SK-N-DZ (cell line): ENCODE measurements around the gene SOWAHC.

Experiments used
- DNase-seq: peaks from one replicate; pipeline ENCODE4 v3.0.0-alpha.2; 2015; ENCODE audit warnings: low spot score

SOWAHC gene

DNA sequence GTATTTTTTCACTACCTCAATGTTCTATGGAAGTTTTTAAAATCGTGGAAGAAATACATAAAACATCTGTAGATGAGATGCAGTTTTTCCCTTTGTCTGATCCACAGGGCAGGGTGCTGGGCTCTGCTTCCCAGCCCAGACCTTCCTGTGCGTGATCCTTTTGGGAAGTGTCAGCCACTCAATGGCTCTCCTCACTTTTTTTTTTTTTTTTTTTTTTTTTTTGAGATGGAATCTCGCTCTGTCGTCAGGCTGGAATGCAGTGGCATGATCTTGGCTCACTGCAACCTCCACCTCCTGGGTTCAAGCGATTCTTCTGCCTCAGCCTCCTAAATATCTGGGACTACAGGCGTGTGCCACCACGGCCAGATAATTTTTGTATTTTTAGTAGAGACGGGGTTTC lies 32.8 kb downstream of the SOWAHC start:
- no peak for DNase-seq

GRCh38 chr2:109647636-109648035 lies 33.5 kb downstream of the SOWAHC start:
- no peak for DNase-seq

- DNase-seq, result no peak
Measured at GRCh38 chr2:109648041-109648527, 33.9 kb downstream of the SOWAHC start.

DNA sequence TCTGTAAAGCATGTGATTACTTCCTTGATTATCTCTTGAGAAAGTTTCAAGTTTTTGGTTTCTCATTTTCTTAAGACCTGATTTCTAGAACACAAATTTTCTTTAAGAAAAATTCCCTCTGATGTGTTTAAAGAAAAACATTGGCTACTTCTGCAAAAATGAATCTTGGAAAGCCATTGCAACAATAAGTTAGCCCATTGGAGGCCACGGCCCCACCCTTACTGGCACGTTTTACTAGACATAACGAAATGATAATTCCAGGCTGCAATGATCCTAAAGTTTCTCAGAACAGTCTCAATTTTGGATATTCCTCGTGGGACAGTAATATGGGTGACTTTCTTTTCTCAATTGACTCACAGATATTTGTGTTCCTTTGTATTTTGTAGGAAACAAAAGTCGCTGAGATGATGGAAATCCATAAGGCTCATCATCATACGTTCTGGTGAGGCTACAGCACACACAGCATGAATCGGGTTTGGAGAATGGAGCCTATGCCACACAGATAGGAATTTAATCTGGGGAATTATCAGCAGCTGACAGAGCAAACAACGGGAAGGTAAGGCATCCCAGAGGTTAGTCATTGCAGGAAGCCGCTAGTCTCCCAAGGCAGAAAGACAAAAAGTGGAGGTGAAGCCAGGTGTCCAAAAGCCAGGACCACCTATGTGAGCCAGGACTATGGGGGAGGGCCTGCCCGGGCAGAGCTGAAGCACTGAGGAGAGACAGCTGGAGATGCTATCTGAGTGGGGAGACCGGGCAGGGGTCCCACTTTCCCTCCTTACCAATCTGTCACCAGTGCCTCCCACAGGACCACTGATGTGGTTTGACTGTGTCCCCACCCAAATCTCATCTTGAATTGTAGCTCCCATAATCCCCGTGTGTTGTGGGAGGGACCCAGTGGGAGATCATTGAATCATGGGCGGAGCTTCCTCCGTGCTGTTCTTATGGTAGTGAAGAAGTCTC lies 35.9 kb downstream of the SOWAHC start:
- no peak for DNase-seq

DNA sequence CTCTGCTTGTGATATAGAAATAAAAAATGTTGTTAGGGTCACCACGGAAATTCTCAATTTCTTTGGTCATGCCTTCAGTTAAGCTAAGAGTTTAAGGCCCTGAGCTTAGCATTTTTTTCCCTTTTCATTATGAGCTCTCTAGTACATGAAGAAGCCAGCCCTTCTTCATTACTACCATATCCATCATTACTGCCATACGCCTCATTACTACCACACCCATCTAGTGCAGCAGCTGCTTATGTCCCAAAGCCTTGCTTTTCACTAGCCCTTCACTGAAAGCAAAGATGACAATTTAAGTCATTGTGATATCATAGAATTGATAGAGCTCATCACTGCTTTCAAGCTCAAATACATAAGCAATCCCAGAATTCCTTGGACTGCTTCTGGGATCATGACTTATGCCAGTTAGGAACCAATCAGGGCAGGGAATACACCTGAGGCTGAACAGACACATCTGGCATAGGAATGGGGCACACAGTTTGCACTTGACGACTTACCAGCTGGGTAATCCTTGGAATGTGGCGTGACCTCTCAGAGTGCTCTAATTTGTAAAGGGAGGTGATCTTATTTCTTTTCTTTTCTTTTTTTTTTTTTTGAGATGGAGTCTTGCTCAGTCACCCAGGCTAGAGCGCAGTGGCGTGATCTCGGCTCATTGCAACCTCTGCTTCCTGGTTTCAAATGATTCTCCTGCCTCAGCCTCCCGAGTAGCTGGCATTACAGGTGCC lies 40.3 kb downstream of the SOWAHC start:
- no peak for DNase-seq

DNA sequence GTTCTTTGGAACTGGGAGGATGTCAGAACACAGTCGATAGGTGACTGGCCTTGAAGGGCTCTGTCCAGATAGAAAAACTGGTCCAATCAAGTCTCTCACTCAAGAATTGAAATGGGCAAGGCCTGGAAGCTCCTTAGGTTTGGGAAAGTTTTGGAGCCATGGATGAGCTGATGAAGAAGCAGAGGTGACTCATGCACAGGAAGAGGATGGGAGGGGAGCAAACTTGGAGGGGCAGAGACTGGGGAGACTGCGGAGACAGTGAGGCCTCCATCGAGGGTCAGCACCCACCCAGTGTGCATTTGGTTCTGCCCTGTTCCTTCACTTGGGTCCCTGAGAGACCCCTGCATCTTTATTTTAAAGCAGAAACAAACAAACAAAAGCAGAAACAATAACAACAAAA lies 41.1 kb downstream of the SOWAHC start:
- DNase-seq, result no peak

DNA sequence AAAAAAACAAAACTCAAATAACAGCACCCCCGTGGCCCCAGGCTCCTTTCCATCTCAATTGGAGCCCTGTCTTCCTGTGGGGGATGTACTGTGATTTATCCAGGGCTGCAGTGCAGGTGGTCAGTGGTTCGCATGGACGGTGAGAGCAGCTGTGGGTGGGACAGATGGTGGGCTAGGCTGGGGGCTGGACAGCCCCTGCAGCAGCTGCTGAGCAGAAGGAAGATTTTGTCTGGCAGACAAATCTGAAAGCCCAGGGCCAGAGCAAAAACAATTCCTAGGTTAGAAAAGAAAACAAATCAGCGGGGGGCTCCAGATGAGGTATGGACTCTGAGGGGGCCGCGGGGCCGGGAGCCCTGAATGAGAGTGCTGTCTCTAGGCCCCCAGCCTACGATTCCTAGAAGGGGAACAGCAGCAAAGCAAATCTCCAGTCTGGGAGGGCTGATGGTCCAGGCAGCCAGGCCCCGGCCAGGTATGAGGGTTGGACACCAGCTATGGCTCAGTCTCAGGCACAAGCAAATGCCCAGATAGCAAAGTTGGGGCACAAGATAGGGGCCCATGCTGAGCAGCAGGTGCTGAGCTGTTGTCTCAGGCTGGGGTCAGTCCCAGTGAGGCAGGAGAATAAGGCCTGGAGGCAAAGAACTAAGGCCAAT lies 45.4 kb downstream of the SOWAHC start:
- DNase-seq, result no peak

- DNase-seq, result no peak
Measured at GRCh38 chr2:109660046-109660860, 46.1 kb downstream of the SOWAHC start.

DNA sequence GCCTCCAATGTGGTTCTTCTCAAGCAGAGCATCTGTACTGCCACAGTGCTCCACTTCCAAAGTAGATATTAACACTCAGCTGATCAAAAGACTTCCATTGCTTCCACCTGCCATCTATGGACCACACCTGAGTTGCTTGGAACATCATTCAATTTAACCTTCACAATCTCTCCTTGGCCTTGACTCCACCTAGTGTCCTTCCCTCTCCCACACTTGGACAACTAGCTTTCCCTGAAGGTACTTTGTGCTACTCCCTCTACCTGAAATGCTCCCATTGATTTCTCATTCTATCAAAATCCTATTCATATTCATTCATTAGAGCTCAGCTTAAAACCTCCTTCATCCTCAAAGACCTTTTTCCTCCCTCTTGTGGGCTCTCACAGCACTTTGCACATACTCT lies 48.7 kb downstream of the SOWAHC start:
- DNase-seq, result no peak

GRCh38 chr2:109663721-109664120 lies 49.6 kb downstream of the SOWAHC start:
- no peak for DNase-seq

- DNase-seq, result no peak
Measured at GRCh38 chr2:109666466-109666865, 52.3 kb downstream of the SOWAHC start.
